Measurements from ENCODE around the gene ZNF524. TPM values are rescaled to one million over a fixed set of nuclear protein-coding genes. Genes with fewer than 3 reads are reported as not detected.
A peak's percentile ranks its signal among the peaks of the same experiment; 100 is the strongest.

The ZNF524 gene
- total and polyA plus RNA-seq, 10 of the 15 experiments (the other 5 are each of a cell fraction or from before 2014, with no cell fraction given) = 0.47 to 18.6 (median 12.4) TPM; not detected in 1

- TF ChIP-seq BCL3 (IDR thresholded peaks at IDR 0.05; ENCODE audit: borderline replicate concordance, insufficient read depth, low read depth, low read length, poor library complexity, severe bottlenecking) (no peak), LARP7 (IDR thresholded peaks at IDR 0.05) (peak; percentile 74; the same call in 1 of the 2 replicates), MTA2 (IDR thresholded peaks at IDR 0.05; ENCODE audit: low read depth) (no peak), HDAC2 (IDR thresholded peaks at IDR 0.05) (no peak), TCF3 (IDR thresholded peaks at IDR 0.05; ENCODE audit: borderline replicate concordance, insufficient read depth, low read depth, low read length) (no peak), CBX3 (IDR thresholded peaks at IDR 0.05; ENCODE audit: borderline replicate concordance, low read depth) (no peak), SIN3A (IDR thresholded peaks at IDR 0.05; ENCODE audit: low read depth, low read length) (peak; percentile 51; the same call in 1 of the 2 replicates), BHLHE40 (IDR thresholded peaks at IDR 0.05; ENCODE audit: borderline replicate concordance in 1 of 2, low read depth in 2 of 2, low read length in 1 of 2) (no peak), GATAD2B (conservative IDR thresholded peaks at IDR 0.05; ENCODE audit: low read depth) (peak; percentile 75; the same call in 1 of the 2 replicates), NR2F1 (conservative IDR thresholded peaks at IDR 0.05) (no peak), NFIC (IDR thresholded peaks at IDR 0.05; ENCODE audit: low read depth, low read length) (no peak), STAT1 (conservative IDR thresholded peaks at IDR 0.05) (0 out of 2 replicates have a peak, but pooled peaks have one; percentile 78), ASH2L (IDR thresholded peaks at IDR 0.05; ENCODE audit: borderline replicate concordance, low read depth) (peak; percentile 92), BACH1 (IDR thresholded peaks at IDR 0.05; ENCODE audit: borderline replicate concordance) (no peak), ZNF217 (IDR thresholded peaks at IDR 0.05) (no peak), MLLT1 (IDR thresholded peaks at IDR 0.05) (no peak), USF1 (IDR thresholded peaks at IDR 0.05; ENCODE audit: borderline replicate concordance, extremely low read length, insufficient read depth, low read depth, low read length) (no peak), CTCF (IDR thresholded peaks at IDR 0.05 in 2 of 3, conservative IDR thresholded peaks at IDR 0.05 in 1 of 3; ENCODE audit: control insufficient read depth in 2 of 3, extremely low read depth in 1 of 3, insufficient read depth in 1 of 3, low read depth in 3 of 3, low read length in 3 of 3) (no peak), KAT2A (conservative IDR thresholded peaks at IDR 0.05; ENCODE audit: control insufficient read depth, low read depth, low read length) (no peak), BCL11A (IDR thresholded peaks at IDR 0.05; ENCODE audit: low read depth, low read length) (no peak), ESRRA (IDR thresholded peaks at IDR 0.05; ENCODE audit: low read length) (no peak), TCF12 (IDR thresholded peaks at IDR 0.05; ENCODE audit: low read depth, low read length) (no peak), NR2C2 (IDR thresholded peaks at IDR 0.05; ENCODE audit: borderline replicate concordance, control insufficient read depth, insufficient read length, low read depth) (no peak), KDM1A (IDR thresholded peaks at IDR 0.05; ENCODE audit: borderline replicate concordance) (no peak), CBX5 (IDR thresholded peaks at IDR 0.05; ENCODE audit: low read depth) (no peak)
Observed at GRCh38 chr19:55598719-55599467, 1.2 kb upstream of the ZNF524 start (continued).

All from GM12878 (cell line).